ENCODE measurements around the gene LNX1.

DNA sequence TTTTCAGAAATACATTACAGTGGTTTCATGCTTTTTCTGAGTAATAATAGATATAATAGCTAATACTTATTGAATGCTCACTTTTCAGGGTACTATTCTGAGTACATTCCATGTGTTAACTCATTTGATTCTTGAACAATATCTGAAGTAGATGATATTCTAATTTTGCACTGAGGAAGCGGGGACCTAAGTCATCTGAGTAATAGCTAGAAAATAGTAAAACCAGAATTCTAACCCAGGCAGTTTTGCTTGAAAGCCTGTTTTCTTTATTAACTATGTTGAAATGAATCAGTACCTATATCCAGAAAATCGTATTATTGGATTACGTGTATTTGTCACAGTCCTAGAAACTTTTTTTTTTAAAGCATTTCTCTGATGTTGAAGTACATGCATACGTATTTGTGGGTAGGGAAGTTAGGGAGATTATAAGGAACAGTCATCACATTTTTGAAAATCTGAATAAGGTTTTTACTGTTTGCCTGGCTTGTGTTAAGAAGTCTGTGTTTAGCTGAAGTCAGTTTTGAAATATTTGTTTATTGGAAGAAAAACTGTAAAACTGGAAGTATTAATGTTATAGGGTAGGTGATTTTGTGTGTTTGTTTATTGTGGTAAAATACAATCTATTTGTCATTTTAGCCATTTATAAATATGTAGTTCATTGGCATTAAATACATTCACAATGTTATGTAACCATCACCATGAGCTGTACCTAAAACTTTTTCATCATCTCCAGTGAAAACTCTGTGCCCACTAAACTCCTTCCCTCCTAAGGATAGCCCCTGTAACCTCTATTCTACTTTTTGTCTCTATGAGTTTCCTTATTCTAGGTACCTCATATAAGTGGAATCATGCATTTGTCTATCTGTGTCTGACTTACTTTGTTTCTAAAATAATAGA lies 158.5 kb downstream of the LNX1 start:
- TF ChIP-seq, protein P1, sequence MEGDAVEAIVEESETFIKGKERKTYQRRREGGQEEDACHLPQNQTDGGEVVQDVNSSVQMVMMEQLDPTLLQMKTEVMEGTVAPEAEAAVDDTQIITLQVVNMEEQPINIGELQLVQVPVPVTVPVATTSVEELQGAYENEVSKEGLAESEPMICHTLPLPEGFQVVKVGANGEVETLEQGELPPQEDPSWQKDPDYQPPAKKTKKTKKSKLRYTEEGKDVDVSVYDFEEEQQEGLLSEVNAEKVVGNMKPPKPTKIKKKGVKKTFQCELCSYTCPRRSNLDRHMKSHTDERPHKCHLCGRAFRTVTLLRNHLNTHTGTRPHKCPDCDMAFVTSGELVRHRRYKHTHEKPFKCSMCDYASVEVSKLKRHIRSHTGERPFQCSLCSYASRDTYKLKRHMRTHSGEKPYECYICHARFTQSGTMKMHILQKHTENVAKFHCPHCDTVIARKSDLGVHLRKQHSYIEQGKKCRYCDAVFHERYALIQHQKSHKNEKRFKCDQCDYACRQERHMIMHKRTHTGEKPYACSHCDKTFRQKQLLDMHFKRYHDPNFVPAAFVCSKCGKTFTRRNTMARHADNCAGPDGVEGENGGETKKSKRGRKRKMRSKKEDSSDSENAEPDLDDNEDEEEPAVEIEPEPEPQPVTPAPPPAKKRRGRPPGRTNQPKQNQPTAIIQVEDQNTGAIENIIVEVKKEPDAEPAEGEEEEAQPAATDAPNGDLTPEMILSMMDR (IDR thresholded peaks at IDR 0.05; ENCODE audit: insufficient read depth, low read depth, low read length), result no peak
- no peak for TF ChIP-seq EZH2 (IDR thresholded peaks at IDR 0.05; ENCODE audit: insufficient read depth, low read length)
